HG03354 (cell line): ENCODE results near the gene C1orf21.

Experiments
- ATAC-seq: cut with Tn5 transposase; IDR thresholded peaks from one replicate; pipeline ENCODE4 v1.9.1; 2021; ENCODE audit warnings: mild to moderate bottlenecking; ENCODE audit not compliant: unreplicated experiment, poor library complexity, severe bottlenecking

The C1orf21 gene

GRCh38 chr1:184661801-184662200 lies 275.0 kb downstream of the C1orf21 start:
- ATAC-seq, result no peak

DNA sequence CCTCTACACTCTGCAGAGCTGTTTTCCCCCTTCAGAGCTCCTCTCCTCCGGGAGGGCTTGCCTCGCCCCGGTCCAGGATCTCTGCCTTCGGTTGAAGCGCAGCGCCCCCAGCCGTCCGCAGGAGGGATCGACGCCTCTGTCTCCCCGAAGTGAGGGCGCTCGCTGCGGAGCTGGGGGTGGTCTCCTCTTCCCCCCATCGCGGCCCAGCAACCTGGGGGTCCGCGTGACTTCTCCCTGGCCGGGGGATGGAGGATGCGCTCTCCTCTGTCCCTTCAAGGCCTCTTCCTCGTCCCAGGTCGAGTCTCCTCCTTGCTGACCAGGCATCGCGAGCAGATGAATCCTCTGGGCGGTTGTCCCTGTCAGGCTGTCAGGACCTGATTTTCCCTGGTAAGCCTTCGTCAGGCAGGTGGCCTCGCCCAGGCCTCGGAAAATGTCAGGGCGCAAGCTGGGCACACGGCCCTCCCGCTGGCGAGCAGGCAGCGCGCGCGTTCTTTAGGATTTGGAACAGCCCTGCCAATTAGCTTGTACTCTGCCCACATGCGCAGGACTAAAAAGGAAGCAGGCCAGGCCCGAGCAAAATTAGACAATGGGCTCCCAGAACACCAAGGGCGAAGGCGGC lies 277.3 kb downstream of the C1orf21 start:
- ATAC-seq, result peak; percentile 85

- ATAC-seq, result no peak
Observed at GRCh38 chr1:184664661-184665060, 277.8 kb downstream of the C1orf21 start.

DNA sequence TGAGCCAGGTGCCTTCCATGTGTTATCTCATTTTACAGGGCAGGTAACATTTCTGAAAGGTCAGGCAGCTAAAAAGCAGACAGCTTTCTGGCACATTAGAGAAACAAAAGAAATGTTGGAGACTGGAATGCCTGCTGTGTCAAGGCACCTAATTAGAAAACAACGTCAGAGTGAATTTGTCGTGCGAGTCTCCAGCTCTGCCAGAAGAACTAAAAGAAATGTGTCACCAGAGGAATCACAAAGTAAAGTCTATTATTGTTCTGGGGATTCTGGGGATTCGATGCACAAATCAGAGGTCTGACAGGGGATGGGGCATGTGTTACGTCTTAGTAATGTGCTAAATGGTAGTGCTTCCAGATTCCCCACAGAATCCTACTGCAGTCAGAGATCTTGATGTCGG lies 278.5 kb downstream of the C1orf21 start:
- no peak for ATAC-seq

DNA sequence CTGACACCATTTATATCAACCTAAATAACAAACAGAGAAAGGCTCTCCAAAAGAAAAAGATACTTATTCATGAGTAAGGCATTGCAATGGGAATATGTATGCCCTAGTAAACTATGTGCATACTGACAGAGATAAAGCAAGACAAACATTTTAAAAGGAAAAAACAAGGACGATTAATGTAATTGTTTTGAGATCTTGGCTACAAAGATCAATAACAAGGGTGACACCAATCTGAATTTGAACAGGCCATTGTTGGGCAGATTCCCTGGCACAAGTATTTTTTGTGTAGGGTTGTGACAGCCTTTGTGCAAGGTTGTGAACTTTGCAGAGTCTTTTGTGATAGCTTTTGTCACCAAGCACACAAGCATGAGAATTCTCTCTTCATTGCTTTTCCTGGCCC lies 282.6 kb downstream of the C1orf21 start:
- no peak for ATAC-seq

GRCh38 chr1:184672013-184672726 lies 285.3 kb downstream of the C1orf21 start:
- ATAC-seq, result no peak

- ATAC-seq, result no peak
Observed at GRCh38 chr1:184673305-184673704, 286.5 kb downstream of the C1orf21 start.

GRCh38 chr1:184677344-184677743 lies 290.5 kb downstream of the C1orf21 start:
- no peak for ATAC-seq
